Parathyroid adenoma (tissue), 2 donors: ENCODE measurements around the gene MAP2K2.

ENCODE experiments used
- H2AFZ ChIP-seq: fragments of 300-600 bp; sonication (generic); one replicate; pipeline ENCODE4 v1.7.0; 2017; ENCODE audit warnings: antibody characterized with exemption, mild to moderate bottlenecking
- H3K27ac ChIP-seq: fragments of 300-600 bp; sonication (generic); one replicate; pipeline ENCODE4 v1.7.0; 2017
- H3K27me3 ChIP-seq: fragments of 300-600 bp; sonication (generic); one replicate; pipeline ENCODE4 v1.7.0; 2017; ENCODE audit warnings: low read length; ENCODE audit not compliant: control insufficient read depth, insufficient read depth
- H3K36me3 ChIP-seq: fragments of 300-600 bp; sonication (generic); one replicate; pipeline ENCODE4 v1.7.0; 2017; ENCODE audit warnings: low read length; ENCODE audit not compliant: control insufficient read depth, insufficient read depth
- H3K4me1 ChIP-seq: fragments of 300-600 bp; sonication (generic); one replicate; pipeline ENCODE4 v1.7.0; 2017; ENCODE audit warnings: control low read depth
- H3K4me2 ChIP-seq: fragments of 300-600 bp; sonication (generic); one replicate; pipeline ENCODE4 v1.7.0; 2017; ENCODE audit warnings: low read length
- H3K4me3 ChIP-seq: fragments of 300-600 bp; sonication (generic); one replicate; pipeline ENCODE4 v1.7.0; 2017; ENCODE audit warnings: low read depth, low read length
- H3K79me2 ChIP-seq: fragments of 300-600 bp; sonication (generic); one replicate; pipeline ENCODE4 v1.7.0; 2017; ENCODE audit warnings: control low read depth
- H3K9ac ChIP-seq: fragments of 300-600 bp; sonication (generic); one replicate; pipeline ENCODE4 v1.7.0; 2017; ENCODE audit warnings: mild to moderate bottlenecking
- H3K9me3 ChIP-seq: fragments of 300-600 bp; sonication (generic); one replicate; pipeline ENCODE4 v1.7.0; 2017; ENCODE audit warnings: low read length; ENCODE audit not compliant: control insufficient read depth
- TF ChIP-seq, protein P1 (sequence below): fragments of 300-600 bp; sonication (generic); IDR thresholded peaks from one replicate; pipeline ENCODE4 v1.7.0; 2017; ENCODE audit warnings: antibody characterized with exemption, mild to moderate bottlenecking
- donor health status: primary hyperparathyroidism.

Gene MAP2K2

DNA sequence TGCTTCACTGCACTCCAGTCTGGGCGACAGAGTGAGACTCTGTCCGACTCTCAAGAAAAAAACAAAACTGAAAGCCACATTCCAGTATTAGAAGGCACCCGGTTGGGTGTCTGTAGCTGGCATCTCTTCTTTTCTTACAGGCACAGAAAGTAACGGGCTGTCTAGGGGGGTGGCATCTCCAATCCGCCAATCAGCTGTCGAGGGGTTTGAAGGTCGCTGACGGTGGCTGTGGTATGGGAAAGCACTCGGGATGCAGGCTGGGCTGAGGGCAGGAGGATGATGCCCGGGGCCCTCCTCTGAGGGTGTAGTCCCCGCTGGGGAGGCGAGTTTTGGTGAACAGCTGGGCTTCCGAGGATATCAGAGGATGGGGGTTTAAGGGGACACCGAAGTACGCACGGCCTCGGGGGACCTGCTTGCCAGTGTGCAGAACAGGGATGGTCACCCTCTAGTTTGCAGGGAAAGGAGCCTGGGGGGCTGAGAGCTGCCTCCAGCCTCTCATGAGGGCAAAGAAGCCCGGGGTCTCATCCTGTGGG is 30.2 kb downstream of the MAP2K2 start:
- Histone ChIP-seq H3K9me3 (no peaks in the 10 kb centered on the region), H3K27me3 (no peaks in the 10 kb centered on the region), H3K4me2 (no peak overlapping the region), H3K9ac (no peak overlapping the region), H3K79me2 (no peaks in the 10 kb centered on the region), H3K36me3 (no peaks in the 10 kb centered on the region), H3K4me3 (no peak overlapping the region), H3K4me1 (peaks cover 7% of the 10 kb centered on the region), H3K27ac (no peak overlapping the region), H2AFZ (no peak overlapping the region)
- TF ChIP-seq, protein P1, sequence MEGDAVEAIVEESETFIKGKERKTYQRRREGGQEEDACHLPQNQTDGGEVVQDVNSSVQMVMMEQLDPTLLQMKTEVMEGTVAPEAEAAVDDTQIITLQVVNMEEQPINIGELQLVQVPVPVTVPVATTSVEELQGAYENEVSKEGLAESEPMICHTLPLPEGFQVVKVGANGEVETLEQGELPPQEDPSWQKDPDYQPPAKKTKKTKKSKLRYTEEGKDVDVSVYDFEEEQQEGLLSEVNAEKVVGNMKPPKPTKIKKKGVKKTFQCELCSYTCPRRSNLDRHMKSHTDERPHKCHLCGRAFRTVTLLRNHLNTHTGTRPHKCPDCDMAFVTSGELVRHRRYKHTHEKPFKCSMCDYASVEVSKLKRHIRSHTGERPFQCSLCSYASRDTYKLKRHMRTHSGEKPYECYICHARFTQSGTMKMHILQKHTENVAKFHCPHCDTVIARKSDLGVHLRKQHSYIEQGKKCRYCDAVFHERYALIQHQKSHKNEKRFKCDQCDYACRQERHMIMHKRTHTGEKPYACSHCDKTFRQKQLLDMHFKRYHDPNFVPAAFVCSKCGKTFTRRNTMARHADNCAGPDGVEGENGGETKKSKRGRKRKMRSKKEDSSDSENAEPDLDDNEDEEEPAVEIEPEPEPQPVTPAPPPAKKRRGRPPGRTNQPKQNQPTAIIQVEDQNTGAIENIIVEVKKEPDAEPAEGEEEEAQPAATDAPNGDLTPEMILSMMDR, result no peak

DNA sequence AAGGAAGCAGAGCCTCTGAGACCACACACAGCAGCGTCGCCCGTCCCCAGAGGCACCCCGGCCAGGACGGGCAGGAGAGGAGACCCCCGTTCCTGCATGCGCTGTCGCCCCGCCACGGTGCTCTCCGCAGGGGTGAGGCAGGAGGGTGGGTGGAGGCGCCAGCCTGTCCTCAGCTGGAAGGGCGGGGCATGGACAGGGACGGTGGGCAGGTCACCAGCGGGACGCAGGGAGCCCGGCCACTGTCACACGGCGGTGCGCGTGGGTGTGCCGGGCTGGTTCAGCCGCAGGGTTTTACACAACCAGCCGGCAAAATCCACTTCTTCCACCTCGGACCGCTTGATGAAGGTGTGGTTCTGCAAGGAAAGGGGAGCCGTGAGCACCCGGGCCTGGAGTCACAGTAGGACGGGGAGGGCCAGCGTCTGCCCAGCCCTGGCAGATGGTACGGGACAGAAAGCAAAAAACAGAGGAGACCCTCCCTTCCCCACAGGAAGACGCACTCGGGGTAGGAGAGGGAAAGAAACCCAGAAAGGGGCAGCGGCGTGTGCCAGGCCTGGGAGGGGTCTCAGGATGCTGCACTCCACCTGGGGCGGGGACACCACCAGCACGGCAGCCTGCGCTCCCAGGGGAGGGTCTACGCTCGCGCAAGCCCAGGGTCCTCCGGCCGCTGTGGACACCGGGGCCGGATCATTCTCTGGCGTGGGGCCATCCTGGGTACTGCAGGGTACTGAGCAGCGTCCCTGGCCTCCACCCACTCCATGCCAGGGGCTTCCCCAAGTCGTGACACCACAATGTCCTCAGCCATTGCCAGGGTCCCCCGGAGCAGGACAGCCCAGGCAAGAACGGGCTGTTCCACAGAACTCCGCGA is 33.3 kb downstream of the MAP2K2 start:
- H3K4me3 ChIP-seq, result no peak overlapping the region
- no peak overlapping the region for H2AFZ ChIP-seq
- no peaks in the 10 kb centered on the region for H3K36me3 ChIP-seq
- H3K27me3 ChIP-seq, result no peaks in the 10 kb centered on the region
- no peak overlapping the region for H3K4me2 ChIP-seq
- no peaks in the 10 kb centered on the region for H3K9me3 ChIP-seq
- H3K79me2 ChIP-seq, result no peaks in the 10 kb centered on the region
- H3K4me1 ChIP-seq, result no peaks in the 10 kb centered on the region
- no peak overlapping the region for H3K27ac ChIP-seq
- no peak overlapping the region for H3K9ac ChIP-seq
- TF ChIP-seq, protein P1, result no peak

DNA sequence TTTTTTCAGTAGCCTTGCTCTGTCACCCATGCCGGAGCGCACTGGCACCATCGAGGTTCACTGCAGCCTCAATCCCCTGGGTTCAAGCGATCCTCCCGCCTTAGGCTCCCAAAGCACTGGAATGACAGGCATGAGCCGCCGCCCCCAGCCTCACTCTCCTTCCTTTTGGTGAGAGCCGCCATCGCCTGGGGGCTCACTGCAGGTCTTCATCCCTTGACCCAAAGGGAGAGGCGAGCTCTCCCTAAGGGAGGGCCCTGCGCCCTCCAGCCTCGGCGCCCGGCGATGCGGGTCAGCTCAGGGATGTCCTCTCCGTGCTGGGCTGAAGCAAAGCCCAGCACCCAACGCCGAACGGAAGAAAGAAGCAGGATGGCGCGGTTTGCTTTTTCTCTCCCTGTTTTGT is 34.0 kb downstream of the MAP2K2 start:
- H3K27ac ChIP-seq, result no peak overlapping the region
- no peak overlapping the region for H3K4me3 ChIP-seq
- no peak overlapping the region for H2AFZ ChIP-seq
- no peak overlapping the region for H3K9ac ChIP-seq
- no peaks in the 10 kb centered on the region for H3K4me1 ChIP-seq
- H3K79me2 ChIP-seq, result no peaks in the 10 kb centered on the region
- TF ChIP-seq, protein P1, result no peak
- no peaks in the 10 kb centered on the region for H3K27me3 ChIP-seq
- H3K9me3 ChIP-seq, result no peaks in the 10 kb centered on the region
- H3K36me3 ChIP-seq, result no peaks in the 10 kb centered on the region
- H3K4me2 ChIP-seq, result no peak overlapping the region

DNA sequence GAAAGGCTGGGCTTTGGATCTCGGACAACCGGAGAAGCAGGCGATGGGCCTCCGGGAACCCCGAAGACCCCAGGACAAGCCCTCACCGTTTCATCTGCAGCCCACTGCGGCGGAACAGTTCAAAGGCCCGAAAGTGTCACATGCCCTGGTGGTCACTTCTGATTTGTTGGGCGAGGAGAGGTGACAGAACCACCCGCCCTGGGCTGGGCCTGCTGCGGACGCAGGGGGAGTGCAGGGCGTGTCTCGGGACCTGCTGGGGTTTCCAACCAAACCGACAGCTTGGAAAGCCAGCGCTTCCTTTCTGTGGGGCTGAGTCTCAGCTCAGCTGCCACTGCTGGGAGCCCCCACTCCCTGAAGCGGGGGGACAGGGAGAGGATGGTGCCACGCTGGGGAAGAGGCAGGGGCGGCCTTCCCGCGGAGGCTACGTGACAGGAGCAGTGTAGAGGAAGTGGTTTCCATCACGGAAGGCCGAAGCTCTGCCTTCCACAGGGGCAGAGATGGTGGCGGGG is 34.5 kb downstream of the MAP2K2 start:
- no peak overlapping the region for H2AFZ ChIP-seq
- TF ChIP-seq, protein P1, result no peak
- no peaks in the 10 kb centered on the region for H3K36me3 ChIP-seq
- H3K27ac ChIP-seq, result no peak overlapping the region
- H3K4me1 ChIP-seq, result no peaks in the 10 kb centered on the region
- no peaks in the 10 kb centered on the region for H3K27me3 ChIP-seq
- H3K9me3 ChIP-seq, result no peaks in the 10 kb centered on the region
- H3K4me3 ChIP-seq, result no peak overlapping the region
- no peak overlapping the region for H3K4me2 ChIP-seq
- no peak overlapping the region for H3K9ac ChIP-seq
- H3K79me2 ChIP-seq, result no peaks in the 10 kb centered on the region
